IMR-90 (cell line): ENCODE data around the gene CD300LG.

Experiments used
- CEBPB ChIP-seq: IDR thresholded peaks from 2 replicates; pipeline ENCODE4 v1.6.1; 2012; ENCODE audit warnings: low read depth, low read length, improper control_type of control experiment
- CTCF ChIP-seq: conservative IDR thresholded peaks from 2 replicates; pipeline ENCODE4 v1.5.1; 2012; ENCODE audit warnings: mild to moderate bottlenecking, low read depth, low read length, improper control_type of control experiment
- MAFK ChIP-seq: IDR thresholded peaks from 2 replicates; pipeline ENCODE4 v1.6.1; 2012; ENCODE audit warnings: low read depth, low read length, improper control_type of control experiment
- MAZ ChIP-seq: IDR thresholded peaks from 2 replicates; pipeline ENCODE4 v1.6.1; 2012; ENCODE audit warnings: low read depth, mild to moderate bottlenecking, low read length, improper control_type of control experiment, moderate library complexity, borderline replicate concordance
- POLR2A ChIP-seq: IDR thresholded peaks from 2 replicates; pipeline ENCODE4 v1.6.1; 2012; ENCODE audit warnings: mild to moderate bottlenecking, low read depth, low read length
- RAD21 ChIP-seq: IDR thresholded peaks from 2 replicates; pipeline ENCODE4 v1.6.1; 2012; ENCODE audit warnings: low read length, improper control_type of control experiment
- RFX5 ChIP-seq: IDR thresholded peaks from 2 replicates; pipeline ENCODE4 v1.8.0; 2012; ENCODE audit warnings: low read depth, mild to moderate bottlenecking, low read length, moderate library complexity

GRCh38 chr17:43880420-43880991, 33.5 kb downstream of the CD300LG start:
- peak; percentile 41 for TF ChIP-seq CTCF
- no peak for TF ChIP-seq POLR2A
- TF ChIP-seq MAZ = no peak
- TF ChIP-seq RFX5 = no peak
- no peak for TF ChIP-seq RAD21
- TF ChIP-seq MAFK = no peak
- no peak for TF ChIP-seq CEBPB
